Activated CD4-positive, alpha-beta T cell treated with anti-CD3 and anti-CD28 coated beads for 36 hours (primary cell): ENCODE data around the gene PRAC1. TPM values are rescaled to one million over a fixed set of nuclear protein-coding genes. Genes with fewer than 3 reads are reported as not detected.
"Not testable (repeated sequence)": the region's sequence is repeated elsewhere in the genome, so short reads cannot be mapped to it uniquely, and the experiment has no call there.

Source experiments
- ATAC-seq: fragments of 200-7000 bp; cut with Tn5 transposase; one replicate; pipeline ENCODE4 v1.10.0; 2021; ENCODE audit warnings: mild to moderate bottlenecking, moderate library complexity
- CTCF ChIA-PET: fragments of 350-600 bp; sonication (Branson Sonifier 250); formaldehyde crosslinking; loops from one replicate; lab custom pipeline; 2021; ENCODE audit warnings: antibody characterized with exemption; lab: Charles Lee
- POLR2A ChIA-PET: fragments of 350-600 bp; sonication (Branson Sonifier 250); formaldehyde crosslinking; loops from one replicate; lab custom pipeline; 2021; ENCODE audit warnings: antibody characterized with exemption, inconsistent platforms; lab: Charles Lee
- DNase-seq: peaks from one replicate; pipeline ENCODE4 v3.0.0-alpha.2; 2020
- H3K27ac Mint-ChIP-seq: one replicate; pipeline ENCODE4 v1.8.0; 2021; ENCODE audit warnings: mixed read lengths
- H3K27me3 Mint-ChIP-seq: one replicate; pipeline ENCODE4 v1.8.0; 2021; ENCODE audit warnings: mixed read lengths
- H3K36me3 Mint-ChIP-seq: one replicate; pipeline ENCODE4 v1.8.0; 2021; ENCODE audit warnings: low read depth, mixed read lengths
- H3K4me1 Mint-ChIP-seq: one replicate; pipeline ENCODE4 v1.8.0; 2021; ENCODE audit warnings: mixed read lengths
- H3K4me3 Mint-ChIP-seq: one replicate; pipeline ENCODE4 v1.8.0; 2021; ENCODE audit warnings: mild to moderate bottlenecking, moderate library complexity, mixed read lengths
- H3K9me3 Mint-ChIP-seq: one replicate; pipeline ENCODE4 v1.8.0; 2021; ENCODE audit warnings: low read depth, mixed read lengths
- intact Hi-C, 2 experiments: fragments of 100-400 bp; cut with DNase I in 1 of 2; cut with micrococcal nuclease in 1 of 2; formaldehyde crosslinking; loops; one replicate each; pipeline versions ENCODE4 v1.14.2 to v1.15.1; 2022 to 2024; cut with DNase I, micrococcal nuclease
- total RNA-seq, 2 experiments: library from RNA; stranded (reverse); gene quantifications; one replicate each; pipeline ENCODE4 v1.2.3, GENCODE V29; 2021

PRAC1 gene
- total RNA-seq, 2 experiments from 2014 or later, result not detected

DNA sequence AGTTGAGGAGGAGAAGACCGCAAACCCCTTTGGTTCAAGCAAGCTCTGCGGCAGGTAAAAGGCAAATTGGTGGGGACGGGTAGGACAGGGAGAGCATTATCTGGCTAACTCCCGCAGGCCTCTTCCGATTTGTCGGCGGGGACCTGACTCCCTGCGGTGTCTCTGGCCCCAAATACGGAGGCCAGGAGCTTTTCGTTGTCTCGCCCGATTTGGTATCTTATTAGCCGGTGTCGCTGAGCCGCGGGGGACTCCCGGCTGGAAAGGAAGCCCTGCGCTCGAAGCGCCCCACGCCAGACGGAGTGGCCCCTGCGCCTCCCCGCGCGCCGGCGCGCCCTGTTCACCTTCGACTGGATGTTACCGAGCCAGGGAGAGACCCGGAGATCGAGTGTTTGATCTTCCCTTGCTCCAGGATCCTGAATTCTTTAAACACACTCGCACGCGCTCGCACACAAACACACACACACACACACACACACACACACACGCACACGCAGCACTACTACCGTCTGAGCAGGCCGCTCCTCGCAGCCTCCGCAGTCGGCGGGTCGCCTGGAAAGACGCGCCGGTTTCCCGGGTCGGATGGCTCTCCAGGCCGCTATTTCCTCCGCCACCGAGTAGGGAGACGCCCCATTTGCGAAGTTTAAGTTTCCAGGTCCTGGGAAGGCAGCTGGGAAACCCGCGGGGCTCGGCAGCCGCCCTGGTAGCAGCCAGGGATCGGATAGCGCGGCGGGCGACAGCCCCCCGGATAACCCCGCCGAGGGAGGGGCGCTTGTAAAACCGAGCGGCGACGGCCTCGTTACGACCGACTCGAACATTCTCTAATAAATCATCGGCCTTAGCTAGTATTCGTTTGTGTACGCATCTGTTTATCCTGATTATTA lies 3.3 kb downstream of the PRAC1 start:
- ATAC-seq (no peak), DNase-seq (peak; percentile 34)
- Mint-ChIP-seq H3K4me3 (peak overlapping the region; percentile 40), H3K27ac (no peak overlapping the region), H3K36me3 (peaks cover 3% of the 10 kb centered on the region), H3K27me3 (peaks cover 75% of the 10 kb centered on the region), H3K9me3 (no peaks in the 10 kb centered on the region), H3K4me1 (peaks cover 25% of the 10 kb centered on the region)
- ChIA-PET CTCF (interaction anchor here (0.7 to 3.0 kb wide), 5 partner anchors 19 to 160 kb away, joined by 3 to 14 read pairs (median 4); no protein-coding TSS in a partner anchor), POLR2A (interaction anchor here (0.8 kb wide), 1 partner anchor 15 kb away, joined by 3 read pairs; no protein-coding TSS in a partner anchor)
- intact Hi-C loops, result no loop called here

GRCh38 chr17:48718227-48718760 lies 4.0 kb downstream of the PRAC1 start:
- peaks cover 18% of the 10 kb centered on the region for H3K4me1 Mint-ChIP-seq
- H3K9me3 Mint-ChIP-seq, result no peaks in the 10 kb centered on the region
- H3K4me3 Mint-ChIP-seq, result peak overlapping the region; percentile 15
- ATAC-seq (no peak), DNase-seq (peak; percentile 38)
- ChIA-PET POLR2A (interaction anchor here (0.5 to 0.8 kb wide), 2 partner anchors 16 to 1029 kb away, joined by 3 read pairs; no protein-coding TSS in a partner anchor), CTCF (interaction anchor here (1.2 to 3.0 kb wide), 4 partner anchors 22 to 46 kb away, joined by 3 to 14 read pairs (median 6); no protein-coding TSS in a partner anchor)
- intact Hi-C loops, result no loop called here
- no peak overlapping the region for H3K27ac Mint-ChIP-seq
- peaks cover 3% of the 10 kb centered on the region for H3K36me3 Mint-ChIP-seq
- peaks cover 71% of the 10 kb centered on the region for H3K27me3 Mint-ChIP-seq

DNA sequence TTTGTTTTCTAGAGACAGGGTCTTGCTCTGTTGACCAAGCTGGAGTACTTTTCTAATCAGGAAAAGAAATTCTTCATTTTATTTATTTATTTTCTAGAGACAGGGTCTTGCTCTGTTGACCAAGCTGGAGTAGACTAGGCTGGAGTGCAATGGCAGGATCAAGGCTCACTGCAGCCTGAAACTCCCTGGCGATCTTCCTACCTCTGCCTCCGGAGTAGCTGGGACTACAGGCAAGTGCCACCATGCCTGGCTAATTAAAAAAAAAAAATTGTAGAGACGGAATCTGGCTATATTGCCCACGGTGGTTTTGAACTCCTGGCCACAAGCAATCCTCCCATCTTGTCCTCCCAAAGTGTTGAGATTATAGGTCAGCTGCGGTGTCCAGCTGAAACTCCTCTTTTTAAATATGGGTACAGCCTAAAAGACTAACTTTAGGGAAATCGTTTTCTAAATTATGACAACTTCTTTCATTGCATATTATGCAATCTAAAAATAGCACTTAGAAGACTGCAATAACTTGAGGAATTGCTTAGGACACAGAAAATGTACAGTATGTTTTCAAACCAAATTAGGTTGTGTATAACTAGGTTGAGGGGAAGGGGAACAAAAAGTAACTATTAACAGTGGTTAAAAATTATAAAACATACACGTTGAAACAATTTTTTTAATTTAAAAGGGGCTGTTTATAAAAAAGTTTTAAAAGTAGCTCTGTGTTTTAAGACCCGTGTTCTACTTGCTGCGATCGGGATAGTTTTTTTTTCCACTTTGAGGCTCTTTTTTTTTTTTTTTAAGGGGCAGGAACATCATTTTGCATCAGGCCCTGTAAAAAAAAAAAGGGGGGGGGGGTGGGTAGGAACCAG lies 4.7 kb downstream of the PRAC1 start:
- DNase-seq, result no peak
- ChIA-PET CTCF (interaction anchor here (1.0 to 3.0 kb wide), 7 partner anchors 13 to 46 kb away, joined by 3 to 14 read pairs (median 4); no protein-coding TSS in a partner anchor), POLR2A (interaction anchor here (0.5 kb wide), 1 partner anchor 1030 kb away, joined by 3 read pairs; no protein-coding TSS in a partner anchor)
- peaks cover 70% of the 10 kb centered on the region for H3K27me3 Mint-ChIP-seq
- no peak for ATAC-seq
- no peak overlapping the region for H3K4me3 Mint-ChIP-seq
- peaks cover 3% of the 10 kb centered on the region for H3K36me3 Mint-ChIP-seq
- H3K4me1 Mint-ChIP-seq, result peaks cover 14% of the 10 kb centered on the region
- no peak overlapping the region for H3K27ac Mint-ChIP-seq
- H3K9me3 Mint-ChIP-seq, result no peaks in the 10 kb centered on the region
- intact Hi-C loops, result loop anchor here (2.0 kb wide), 2 partner anchors 39 to 103 kb away; partner anchors contain the start of gene HOXB8 (in 1 of the 2)

- CTCF ChIA-PET, result interaction anchor here (0.5 to 3.0 kb wide), 6 partner anchors 14 to 176 kb away, joined by 3 to 14 read pairs (median 3); partner anchors contain the start of gene ATP5MC1
- H3K36me3 Mint-ChIP-seq, POLR2A ChIA-PET, H3K4me3 Mint-ChIP-seq, H3K9me3 Mint-ChIP-seq, ATAC-seq, H3K27ac Mint-ChIP-seq, DNase-seq: not testable (repeated sequence)
- intact Hi-C loops, result loop anchor here (2.0 kb wide), 2 partner anchors 38 to 102 kb away; partner anchors contain the start of gene HOXB8 (in 1 of the 2)
- Mint-ChIP-seq H3K4me1 (peaks cover 14% of the 10 kb centered on the region), H3K27me3 (peaks cover 66% of the 10 kb centered on the region)
Observed at GRCh38 chr17:48716549-48716948, 5.8 kb downstream of the PRAC1 start.

GRCh38 chr17:48715496-48716399 lies 6.6 kb downstream of the PRAC1 start:
- Mint-ChIP-seq H3K36me3 (peaks cover 3% of the 10 kb centered on the region), H3K4me3 (no peak overlapping the region), H3K9me3 (no peaks in the 10 kb centered on the region), H3K4me1 (peaks cover 14% of the 10 kb centered on the region), H3K27me3 (peaks cover 64% of the 10 kb centered on the region), H3K27ac (no peak overlapping the region)
- ChIA-PET CTCF (interaction anchor here (0.6 to 3.0 kb wide), 3 partner anchors 37 to 177 kb away, joined by 3 to 14 read pairs (median 3); partner anchors contain the start of gene ATP5MC1), POLR2A (interaction anchor here (0.6 kb wide), 1 partner anchor 224 kb away, joined by 3 read pairs; no protein-coding TSS in a partner anchor)
- ATAC-seq, result no peak
- intact Hi-C loops, result loop anchor here (2.0 kb wide), 2 partner anchors 37 to 101 kb away; partner anchors contain the start of gene HOXB8 (in 1 of the 2)
- no peak for DNase-seq

GRCh38 chr17:48711128-48711527 lies 11.2 kb downstream of the PRAC1 start:
- H3K4me1 Mint-ChIP-seq, result no peaks in the 10 kb centered on the region
- POLR2A ChIA-PET, result no interaction called here
- H3K27ac Mint-ChIP-seq, result no peak overlapping the region
- no peaks in the 10 kb centered on the region for H3K36me3 Mint-ChIP-seq
- H3K27me3 Mint-ChIP-seq, result peaks cover 50% of the 10 kb centered on the region
- intact Hi-C loops, result no loop called here
- CTCF ChIA-PET, result interaction anchor here (0.6 to 2.3 kb wide), 5 partner anchors 12 to 1172 kb away, joined by 3 to 8 read pairs (median 5); partner anchors contain the start of gene PRAC2
- no peak overlapping the region for H3K4me3 Mint-ChIP-seq
- DNase-seq (no peak), ATAC-seq (no peak)
- no peaks in the 10 kb centered on the region for H3K9me3 Mint-ChIP-seq

- CTCF ChIA-PET, result interaction anchor here (0.6 to 2.3 kb wide), 13 partner anchors 15 to 718 kb away, joined by 3 to 20 read pairs (median 3); partner anchors contain the start of gene PRAC2
- Mint-ChIP-seq H3K27ac (no peak overlapping the region), H3K4me1 (no peaks in the 10 kb centered on the region), H3K36me3 (no peaks in the 10 kb centered on the region), H3K27me3 (peaks cover 49% of the 10 kb centered on the region), H3K9me3 (no peaks in the 10 kb centered on the region), H3K4me3 (no peak overlapping the region)
- intact Hi-C loops, result no loop called here
- POLR2A ChIA-PET, result no interaction called here
- ATAC-seq, result no peak
- no peak for DNase-seq
Observed at GRCh38 chr17:48704361-48705248, 17.7 kb downstream of the PRAC1 start.

GRCh38 chr17:48701864-48702532 lies 20.3 kb downstream of the PRAC1 start:
- no peaks in the 10 kb centered on the region for H3K9me3 Mint-ChIP-seq
- peaks cover 47% of the 10 kb centered on the region for H3K27me3 Mint-ChIP-seq
- H3K4me1 Mint-ChIP-seq, result no peaks in the 10 kb centered on the region
- no peaks in the 10 kb centered on the region for H3K36me3 Mint-ChIP-seq
- DNase-seq (no peak), ATAC-seq (no peak)
- H3K27ac Mint-ChIP-seq, result no peak overlapping the region
- CTCF ChIA-PET, result interaction anchor here (0.6 to 1.6 kb wide), 3 partner anchors 9 to 183 kb away, joined by 3 to 5 read pairs (median 4); no protein-coding TSS in a partner anchor
- POLR2A ChIA-PET, result no interaction called here
- no peak overlapping the region for H3K4me3 Mint-ChIP-seq
- intact Hi-C loops, result no loop called here

DNA sequence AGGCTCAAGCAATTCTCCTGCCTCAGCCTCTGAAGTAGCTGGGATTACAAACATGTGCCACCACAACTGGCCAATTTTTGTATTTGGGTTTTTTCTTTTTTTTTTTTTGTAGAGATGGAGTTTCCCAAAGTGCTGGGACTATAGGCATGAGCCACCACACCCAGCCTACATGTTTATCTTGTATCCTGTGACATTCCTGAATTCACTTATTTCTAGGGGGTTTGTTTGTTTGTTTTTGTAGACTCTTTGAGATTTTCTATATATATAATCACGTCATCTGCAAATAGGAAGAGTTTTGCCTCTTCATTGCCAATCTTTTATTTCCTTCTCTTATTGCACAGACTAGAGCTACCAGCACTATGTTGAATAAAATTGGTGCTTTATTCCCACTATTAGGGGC lies 29.1 kb downstream of the PRAC1 start:
- POLR2A ChIA-PET, result interaction anchor here (0.7 kb wide), 1 partner anchor 448 kb away, joined by 3 read pairs; no protein-coding TSS in a partner anchor
- no peak overlapping the region for H3K4me3 Mint-ChIP-seq
- no peak for DNase-seq
- intact Hi-C loops, result no loop called here
- no peak for ATAC-seq
- no peaks in the 10 kb centered on the region for H3K4me1 Mint-ChIP-seq
- CTCF ChIA-PET, result interaction anchor here (1.1 to 1.3 kb wide), 2 partner anchors 9 to 15 kb away, joined by 5 to 8 read pairs; no protein-coding TSS in a partner anchor
- H3K27ac Mint-ChIP-seq, result no peak overlapping the region
- no peaks in the 10 kb centered on the region for H3K36me3 Mint-ChIP-seq
- H3K27me3 Mint-ChIP-seq, result peaks cover 25% of the 10 kb centered on the region
- peaks cover 1% of the 10 kb centered on the region for H3K9me3 Mint-ChIP-seq
